Adrenal gland (tissue), 5 donors: ENCODE results near the gene ALPP.

Source experiments
- CTCF ChIP-seq, 6 experiments: fragments of 450-650 bp in 4 of 6; fragments of 200-600 bp in 2 of 6; sonication (generic) in 1 of 6; IDR thresholded peaks; 1 replicate in 5 of 6; 2 replicates in 1 of 6; pipeline versions ENCODE4 v1.5.1 to v1.8.0; 2016 to 2021; ENCODE audit warnings: antibody characterized with exemption in 6 of 6, mild to moderate bottlenecking in 2 of 6, moderate library complexity in 1 of 6
- POLR2A ChIP-seq, 2 donors: fragments of 450-650 bp; IDR thresholded peaks; one replicate each; pipeline ENCODE4 v1.6.1; 2017; ENCODE audit warnings: antibody characterized with exemption in 2 of 2, mild to moderate bottlenecking in 2 of 2, moderate library complexity in 1 of 2
- donor health status: DM: no; HTN: no; CAD: no.

- TF ChIP-seq CTCF (IDR thresholded peaks at IDR 0.05) (no peak), POLR2A (IDR thresholded peaks at IDR 0.05) (no peak)
Observed at GRCh38 chr2:232338759-232339106, 39.8 kb upstream of the ALPP start.
